HPDE6-E6E7 (cell line): ENCODE measurements around the gene PSMD13.
A peak's percentile ranks its signal among the peaks of the same experiment; 100 is the strongest.

Experiments
- DNase-seq: peaks from one replicate; pipeline ENCODE4 v3.0.0; 2011; ENCODE audit warnings: missing footprints; ENCODE audit errors: extremely low spot score

The PSMD13 gene

DNA sequence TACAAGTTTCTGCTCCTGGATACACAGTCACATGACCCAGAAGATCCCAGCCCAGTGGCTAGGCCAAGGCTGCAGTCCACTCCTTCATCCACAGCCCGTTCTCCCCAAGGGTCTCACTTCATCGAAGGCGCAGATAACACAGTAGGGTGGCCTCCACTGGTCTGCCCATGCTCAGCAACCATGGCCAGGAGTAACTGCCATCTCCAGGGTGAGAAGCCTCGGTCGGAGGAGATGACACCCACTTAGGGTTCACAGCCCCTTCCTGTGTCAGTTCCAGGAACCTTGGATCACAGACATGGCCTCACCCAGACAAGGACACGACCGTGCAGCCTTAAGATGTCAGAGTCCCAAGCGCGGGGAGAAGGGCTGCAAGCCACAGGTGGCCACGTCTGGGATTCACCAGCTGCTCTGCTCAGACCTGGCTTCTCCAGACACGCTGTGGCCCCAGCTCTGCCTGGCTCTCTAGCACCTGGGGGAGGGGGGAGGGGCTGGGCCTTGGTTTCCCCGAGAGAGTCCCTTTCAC is 32.1 kb upstream of the PSMD13 start:
- DNase-seq: no peak

DNA sequence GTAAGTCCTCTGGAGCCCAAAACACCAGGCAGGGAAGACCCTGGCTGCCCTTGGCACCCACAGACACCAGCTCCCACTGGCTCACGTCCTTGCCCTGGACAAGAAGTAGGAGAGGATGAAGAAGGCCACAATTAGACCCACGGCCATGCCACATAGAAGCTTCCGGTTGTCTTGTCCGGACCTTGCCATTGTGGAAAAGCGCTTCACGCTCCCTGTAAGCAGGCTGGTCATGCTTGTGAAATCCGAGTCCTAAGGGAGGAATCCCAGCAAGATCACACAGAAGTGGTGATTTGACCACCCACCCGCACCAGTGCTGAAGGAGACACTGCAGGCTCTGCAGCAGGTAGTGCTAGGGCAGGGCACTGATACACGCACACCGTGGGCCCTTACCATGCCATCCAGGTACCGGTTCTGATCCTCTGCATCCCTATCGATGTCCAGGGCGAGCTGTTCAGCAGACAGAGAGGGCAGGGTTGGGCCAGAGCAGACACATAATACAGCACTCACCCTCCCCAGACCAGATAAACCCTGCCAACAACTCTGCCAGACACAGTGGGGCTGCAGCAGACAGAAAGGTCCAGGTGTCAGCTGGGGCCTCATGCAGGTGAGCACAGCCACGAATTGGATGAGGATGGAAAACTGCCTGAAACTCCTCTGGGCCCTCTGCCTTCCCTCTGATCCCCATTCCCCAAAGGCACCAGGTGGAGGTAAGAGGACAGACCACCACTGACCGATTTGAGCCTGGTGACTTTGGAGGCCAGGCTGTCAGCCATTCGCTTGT is 31.4 kb upstream of the PSMD13 start:
- no peak for DNase-seq

DNA sequence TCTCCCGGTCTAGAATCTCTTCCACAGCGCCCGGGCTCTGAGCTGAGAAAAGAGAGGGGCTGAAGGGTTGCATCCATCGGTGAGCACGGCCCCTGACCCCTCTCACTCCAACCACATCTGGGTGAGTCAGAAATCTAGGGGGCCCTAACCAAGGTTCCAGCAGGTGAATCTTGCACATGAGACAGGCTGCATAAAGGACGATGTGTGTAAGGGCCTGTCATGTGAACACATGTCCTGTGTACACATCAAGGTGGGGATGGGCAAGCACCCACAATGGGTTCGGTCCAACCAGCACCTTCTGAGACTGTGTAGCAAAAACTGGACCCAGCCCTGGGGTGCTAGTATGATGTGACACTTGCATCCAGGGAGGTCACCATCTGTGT is 30.8 kb upstream of the PSMD13 start:
- no peak for DNase-seq

DNA sequence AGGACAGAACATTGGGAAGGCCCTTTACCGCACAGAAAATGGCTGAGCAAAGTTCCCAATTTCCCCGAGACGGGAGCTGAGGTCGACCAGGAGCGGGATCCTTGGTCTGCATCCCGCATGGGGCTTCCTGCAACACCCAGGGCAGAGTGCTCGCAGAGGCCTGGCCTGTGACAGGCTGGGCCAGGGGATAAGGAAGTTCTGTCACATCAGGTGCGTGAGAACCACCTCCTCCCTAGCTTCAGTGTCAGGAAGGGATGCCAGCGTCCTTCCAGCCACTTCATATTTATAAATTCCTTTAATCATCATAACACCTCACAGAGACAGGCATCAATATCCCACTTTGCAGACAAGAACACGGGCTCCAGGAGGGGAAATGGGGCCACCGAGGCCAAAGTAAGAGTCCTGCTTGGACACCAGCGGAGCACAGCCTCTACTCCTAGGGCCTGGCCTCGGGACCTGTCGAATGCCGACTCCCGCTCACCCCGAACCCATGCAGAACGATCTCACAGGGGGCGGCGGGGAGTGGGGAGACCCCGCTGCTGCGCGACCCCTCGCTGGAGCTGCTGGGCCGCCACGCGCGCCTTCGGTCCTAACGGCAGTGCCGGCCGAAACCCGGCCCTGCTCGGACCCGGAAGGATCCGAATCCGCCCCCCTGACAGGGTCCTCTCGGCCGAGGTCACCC is 30.1 kb upstream of the PSMD13 start:
- DNase-seq: no peak

DNA sequence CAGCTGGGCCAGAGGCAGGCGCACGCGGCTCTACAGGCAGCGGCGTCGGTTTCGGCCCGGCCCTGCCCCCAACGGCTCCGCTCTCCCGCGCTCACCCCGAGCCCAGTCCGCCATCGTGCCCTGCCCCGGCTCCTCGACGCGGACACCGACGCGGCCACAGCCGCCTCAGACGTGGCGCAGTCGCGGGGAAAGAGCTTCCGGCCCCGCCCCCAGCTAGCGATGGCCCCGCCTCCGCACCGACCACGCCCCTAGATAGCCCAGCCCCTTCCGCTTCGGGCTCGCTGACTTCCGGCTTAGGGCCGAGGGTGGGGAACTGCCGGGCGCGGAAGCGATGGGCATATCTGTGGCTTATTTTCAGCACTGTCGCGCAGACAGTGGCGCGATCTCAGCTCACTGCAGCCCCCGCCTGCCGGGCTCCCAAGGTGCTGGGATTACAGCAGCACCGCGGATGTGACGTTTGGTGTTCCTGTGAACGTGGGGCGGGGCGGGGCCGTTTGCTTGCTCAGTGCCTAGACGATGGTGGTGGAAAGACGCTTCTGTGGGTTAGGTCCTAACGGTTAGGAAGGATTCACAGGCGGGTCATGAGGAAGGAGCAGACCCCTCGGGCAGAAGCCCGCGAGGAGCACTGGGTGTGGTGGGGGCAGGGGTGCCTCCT is 29.4 kb upstream of the PSMD13 start, which contains the start of the genes BET1L and RIC8A:
Gene BET1L, minus strand, starts transcription at position 192 of the 655 bp plus-strand sequence. Its CDS starts 78 bp downstream, at position 114.
Gene RIC8A, plus strand, starts transcription at position 501 of the 655 bp plus-strand sequence. CDS start 1,147 bp downstream, outside the sequence.
- DNase-seq: peak; percentile 89

DNA sequence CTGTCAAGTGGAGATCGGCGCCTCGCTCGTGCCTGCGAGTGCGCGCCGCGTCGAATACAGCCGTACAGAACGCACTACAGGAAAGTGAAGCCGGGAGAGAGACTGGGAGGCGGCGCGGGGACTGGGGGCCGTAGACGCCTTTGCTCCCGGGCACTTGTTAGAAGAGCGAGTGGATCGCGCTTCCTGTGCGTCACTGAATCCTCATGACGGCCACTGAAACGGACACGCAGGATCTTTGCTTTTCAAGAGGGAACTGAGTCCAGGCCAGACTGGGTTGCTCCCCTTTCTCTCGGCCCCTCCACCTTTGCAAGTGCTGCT is 29.0 kb upstream of the PSMD13 start:
- no peak for DNase-seq

DNA sequence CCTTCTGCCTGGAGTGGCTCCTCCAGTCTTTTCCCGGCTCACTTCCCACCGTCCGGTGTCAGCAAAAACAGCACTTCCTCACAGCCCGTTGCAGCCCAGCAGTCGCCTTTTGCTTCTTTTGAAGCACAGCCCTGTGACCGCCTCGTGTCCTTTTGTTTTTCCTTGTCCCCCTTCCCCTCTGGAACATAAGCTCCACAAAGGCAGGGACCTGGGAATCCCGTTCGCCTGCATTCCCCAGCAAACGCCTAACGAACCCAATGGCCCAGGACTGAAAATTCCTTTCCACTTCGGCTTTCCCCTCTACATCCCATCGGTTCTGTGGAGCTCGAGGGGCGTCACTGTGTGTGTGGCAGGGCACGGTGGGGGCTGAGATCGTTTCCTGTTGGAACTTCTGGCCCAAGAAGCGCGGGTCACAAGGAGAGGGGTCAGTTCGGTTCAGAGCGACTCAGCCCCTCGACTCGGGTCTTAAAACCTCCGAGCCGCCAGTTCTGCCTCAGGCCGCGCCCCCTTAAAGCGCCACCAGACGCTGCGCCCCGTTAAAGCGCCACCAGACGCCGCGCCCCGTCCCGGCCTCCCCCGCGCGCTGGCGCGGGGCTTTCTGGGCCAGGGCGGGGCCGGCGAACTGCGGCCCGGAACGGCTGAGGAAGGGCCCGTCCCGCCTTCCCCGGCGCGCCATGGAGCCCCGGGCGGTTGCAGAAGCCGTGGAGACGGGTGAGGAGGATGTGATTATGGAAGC is 28.4 kb upstream of the PSMD13 start:
- peak; percentile 60 for DNase-seq

DNA sequence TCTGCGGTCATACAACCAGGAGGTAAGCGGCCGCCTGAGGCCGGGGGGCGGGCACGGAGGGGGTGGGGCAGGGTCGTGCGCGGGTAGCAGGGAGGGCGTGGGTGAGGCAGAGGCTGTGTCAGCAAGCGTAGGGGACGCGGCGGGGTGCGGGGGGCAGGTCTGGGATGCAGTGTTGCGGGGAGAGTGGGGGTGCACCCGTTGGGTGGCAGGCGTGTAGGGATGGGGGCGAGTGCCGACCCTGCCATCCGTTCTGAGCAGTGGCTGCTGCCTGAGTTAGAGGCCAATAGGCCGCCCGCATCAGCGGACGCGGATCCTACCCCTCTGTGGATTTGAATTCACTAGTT is 27.9 kb upstream of the PSMD13 start:
- DNase-seq: no peak

DNA sequence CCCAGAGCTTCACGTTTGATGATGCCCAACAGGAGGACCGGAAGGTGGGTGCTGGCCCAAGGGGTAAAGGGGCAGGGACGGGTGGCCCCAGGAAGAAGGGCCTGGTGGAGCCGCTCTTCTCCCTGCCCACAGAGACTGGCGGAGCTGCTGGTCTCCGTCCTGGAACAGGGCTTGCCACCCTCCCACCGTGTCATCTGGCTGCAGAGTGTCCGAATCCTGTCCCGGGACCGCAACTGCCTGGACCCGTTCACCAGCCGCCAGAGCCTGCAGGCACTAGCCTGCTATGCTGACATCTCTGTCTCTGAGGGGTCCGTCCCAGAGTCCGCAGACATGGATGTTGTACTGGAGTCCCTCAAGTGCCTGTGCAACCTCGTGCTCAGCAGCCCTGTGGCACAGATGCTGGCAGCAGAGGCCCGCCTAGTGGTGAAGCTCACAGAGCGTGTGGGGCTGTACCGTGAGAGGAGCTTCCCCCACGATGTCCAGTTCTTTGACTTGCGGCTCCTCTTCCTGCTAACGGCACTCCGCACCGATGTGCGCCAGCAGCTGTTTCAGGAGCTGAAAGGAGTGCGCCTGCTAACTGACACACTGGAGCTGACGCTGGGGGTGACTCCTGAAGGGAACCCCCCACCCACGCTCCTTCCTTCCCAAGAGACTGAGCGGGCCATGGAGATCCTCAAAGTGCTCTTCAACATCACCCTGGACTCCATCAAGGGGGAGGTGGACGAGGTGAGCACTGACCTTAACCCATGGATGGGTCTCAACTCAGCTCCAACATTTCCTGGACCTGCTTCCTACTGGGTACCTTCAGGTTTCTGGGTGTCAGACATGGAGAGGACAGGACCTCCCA is 27.3 kb upstream of the PSMD13 start:
- DNase-seq: no peak

DNA sequence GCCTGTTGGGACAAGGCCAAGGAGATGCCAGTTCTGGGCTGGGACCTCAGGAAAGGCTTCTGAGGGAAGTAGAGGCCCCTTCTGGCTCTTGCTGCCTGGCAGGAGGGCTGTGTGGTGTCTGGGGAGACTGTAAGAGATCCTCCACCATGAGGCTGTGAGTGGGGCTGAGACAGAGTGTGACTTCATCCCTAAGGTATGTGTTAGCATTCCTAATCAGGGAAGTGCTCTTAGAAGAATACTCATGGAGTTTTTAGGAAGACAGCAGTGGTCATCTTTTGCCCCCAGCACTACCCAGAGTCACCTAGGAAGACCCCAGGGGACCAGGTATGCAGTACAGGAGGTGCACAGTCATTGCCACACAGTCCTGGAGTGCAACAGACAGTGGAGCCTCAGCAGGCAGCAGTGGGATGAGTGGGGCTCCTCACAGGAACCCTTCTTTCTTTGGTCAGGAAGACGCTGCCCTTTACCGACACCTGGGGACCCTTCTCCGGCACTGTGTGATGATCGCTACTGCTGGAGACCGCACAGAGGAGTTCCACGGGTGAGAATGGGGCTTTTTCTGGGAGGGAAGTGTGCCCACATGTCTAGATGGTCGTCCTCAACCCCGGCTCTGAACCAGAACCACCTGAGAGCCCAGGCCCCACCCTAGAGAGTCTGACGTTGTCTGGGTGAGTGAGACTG is 26.5 kb upstream of the PSMD13 start:
- DNase-seq: no peak

DNA sequence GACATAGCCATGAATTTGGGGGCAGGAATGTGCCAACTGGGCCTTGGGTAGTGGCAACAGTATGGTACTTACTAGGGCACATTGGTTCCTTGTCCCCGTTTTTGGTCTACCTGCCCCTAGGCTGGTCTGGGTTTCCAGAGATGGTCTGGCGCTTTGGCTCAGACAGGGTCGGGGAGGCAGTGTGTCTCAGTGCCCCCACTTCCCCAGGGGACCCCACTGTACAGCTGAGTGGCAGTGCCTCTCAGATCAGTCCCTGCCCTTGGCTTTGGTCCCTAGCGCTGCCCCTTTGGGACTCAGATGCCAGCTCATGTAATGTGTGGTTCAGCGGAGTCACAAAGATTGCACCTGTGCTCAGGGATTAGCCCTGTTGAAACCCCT is 26.0 kb upstream of the PSMD13 start:
- DNase-seq: no peak

DNA sequence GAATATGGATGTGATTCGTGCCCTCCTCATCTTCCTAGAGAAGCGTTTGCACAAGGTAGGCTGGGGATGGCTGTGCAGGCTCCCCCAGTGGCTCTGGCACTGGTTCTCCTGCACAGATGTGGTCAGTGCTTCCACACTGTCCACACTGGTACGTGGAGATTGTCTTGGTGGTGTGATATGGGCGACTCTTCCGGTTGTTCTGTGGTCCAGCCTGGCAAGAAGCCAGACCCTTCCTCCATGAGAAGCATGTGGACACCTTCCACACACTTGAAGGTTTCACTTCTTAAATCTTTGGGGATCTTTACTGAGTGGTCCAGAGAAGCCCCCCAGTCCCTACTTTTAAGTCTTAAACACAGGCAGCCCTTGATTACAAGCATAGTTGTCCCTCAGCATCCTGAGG is 25.5 kb upstream of the PSMD13 start:
- no peak for DNase-seq

DNA sequence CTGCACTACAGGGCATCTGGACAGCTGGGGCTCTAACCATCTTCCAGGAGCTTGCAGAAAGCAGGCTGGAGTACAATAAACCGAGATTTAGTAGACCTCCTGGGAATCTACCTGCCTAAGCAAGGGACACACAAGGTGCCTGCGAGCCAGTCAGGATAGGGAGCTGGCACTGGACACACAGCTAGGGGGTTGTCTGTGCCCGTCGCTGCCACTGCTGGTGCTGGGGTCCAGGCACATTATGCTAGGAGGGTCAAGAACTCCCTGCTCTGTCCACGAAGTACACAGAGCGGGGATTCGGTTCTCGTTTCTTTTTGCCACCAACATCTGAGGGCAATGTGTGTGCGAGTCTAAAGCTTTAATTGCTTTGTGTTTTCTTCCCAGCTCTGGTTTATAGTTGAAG is 25.0 kb upstream of the PSMD13 start:
- no peak for DNase-seq

DNA sequence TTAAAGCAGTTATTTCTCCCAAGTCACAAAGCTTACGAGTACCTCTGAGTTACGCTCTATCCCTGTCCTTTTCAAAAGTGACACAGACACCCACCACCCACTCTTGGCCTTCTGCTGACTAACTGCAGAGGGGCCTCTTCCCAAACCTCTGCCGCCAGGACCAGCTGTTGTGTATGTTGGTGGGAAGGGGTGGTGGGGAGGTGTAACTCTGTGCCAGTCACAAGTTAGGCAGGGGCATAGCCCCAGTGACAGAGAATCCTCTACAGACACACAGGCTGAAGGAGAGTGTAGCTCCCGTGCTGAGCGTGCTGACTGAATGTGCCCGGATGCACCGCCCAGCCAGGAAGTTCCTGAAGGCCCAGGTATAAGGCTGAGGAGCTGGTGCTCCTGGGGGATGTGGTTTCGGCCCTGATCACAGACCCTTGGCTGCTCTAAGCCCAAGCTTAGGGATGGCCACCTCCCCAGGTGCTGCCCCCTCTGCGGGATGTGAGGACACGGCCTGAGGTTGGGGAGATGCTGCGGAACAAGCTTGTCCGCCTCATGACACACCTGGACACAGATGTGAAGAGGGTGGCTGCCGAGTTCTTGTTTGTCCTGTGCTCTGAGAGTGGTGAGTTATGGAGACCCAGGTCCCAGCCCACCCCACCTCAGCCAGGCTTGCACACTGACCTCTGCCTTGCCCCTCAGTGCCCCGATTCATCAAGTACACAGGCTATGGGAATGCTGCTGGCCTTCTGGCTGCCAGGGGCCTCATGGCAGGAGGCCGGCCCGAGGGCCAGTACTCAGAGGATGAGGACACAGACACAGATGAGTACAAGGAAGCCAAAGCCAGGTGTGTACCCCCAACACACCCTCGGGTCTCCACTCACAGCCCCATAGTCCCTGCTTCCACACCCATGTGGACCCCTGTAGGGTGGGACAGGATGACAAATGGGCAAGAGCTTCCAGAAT is 24.4 kb upstream of the PSMD13 start:
- no peak for DNase-seq

DNA sequence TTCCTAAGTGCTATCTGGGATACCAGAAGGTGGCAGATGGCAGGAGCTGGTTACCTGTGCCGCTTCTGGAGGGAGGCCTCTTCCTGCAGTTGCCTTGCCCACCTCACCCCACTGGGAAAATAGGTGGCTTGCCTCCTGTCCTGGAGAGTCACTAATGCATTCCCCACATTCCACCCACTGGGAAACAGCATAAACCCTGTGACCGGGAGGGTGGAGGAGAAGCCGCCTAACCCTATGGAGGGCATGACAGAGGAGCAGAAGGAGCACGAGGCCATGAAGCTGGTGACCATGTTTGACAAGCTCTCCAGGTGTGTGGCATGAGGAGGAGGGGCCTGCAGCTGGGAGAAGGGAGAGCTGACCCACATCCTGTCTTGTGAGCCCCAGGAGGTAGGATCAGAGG is 23.7 kb upstream of the PSMD13 start:
- DNase-seq: no peak

DNA sequence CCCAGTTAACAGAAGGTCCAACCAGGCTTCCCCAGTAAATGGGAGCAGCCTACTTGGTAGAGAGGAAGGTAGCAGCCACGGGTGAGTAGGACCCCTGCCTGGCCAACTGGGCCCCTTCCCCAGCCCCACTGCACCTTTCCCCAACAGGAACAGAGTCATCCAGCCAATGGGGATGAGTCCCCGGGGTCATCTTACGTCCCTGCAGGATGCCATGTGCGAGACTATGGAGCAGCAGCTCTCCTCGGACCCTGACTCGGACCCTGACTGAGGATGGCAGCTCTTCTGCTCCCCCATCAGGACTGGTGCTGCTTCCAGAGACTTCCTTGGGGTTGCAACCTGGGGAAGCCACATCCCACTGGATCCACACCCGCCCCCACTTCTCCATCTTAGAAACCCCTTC is 22.7 kb upstream of the PSMD13 start:
- DNase-seq: no peak

DNA sequence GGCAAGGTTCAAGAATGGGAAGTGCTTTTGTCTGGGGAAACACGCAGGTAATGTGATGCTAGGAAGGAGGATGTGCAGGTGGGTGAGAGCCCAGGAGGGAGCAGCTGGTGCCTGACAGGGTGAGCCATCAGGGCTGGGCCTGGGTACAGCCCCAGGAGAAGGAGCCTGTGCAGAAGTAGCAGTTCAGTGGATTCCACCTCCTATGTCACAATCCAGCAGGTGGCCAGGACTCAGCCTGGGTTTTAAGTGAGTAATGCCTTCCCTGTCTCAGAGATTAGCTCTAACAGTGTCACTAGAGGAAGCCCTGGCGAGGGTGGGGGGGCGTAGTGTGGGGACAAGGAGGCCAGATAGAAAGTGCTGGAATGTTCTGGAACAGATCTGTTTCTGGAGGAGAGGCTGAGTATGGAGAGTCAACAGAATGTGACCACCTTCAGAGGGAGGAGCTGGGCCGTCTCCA is 21.2 kb upstream of the PSMD13 start:
- DNase-seq: no peak

DNA sequence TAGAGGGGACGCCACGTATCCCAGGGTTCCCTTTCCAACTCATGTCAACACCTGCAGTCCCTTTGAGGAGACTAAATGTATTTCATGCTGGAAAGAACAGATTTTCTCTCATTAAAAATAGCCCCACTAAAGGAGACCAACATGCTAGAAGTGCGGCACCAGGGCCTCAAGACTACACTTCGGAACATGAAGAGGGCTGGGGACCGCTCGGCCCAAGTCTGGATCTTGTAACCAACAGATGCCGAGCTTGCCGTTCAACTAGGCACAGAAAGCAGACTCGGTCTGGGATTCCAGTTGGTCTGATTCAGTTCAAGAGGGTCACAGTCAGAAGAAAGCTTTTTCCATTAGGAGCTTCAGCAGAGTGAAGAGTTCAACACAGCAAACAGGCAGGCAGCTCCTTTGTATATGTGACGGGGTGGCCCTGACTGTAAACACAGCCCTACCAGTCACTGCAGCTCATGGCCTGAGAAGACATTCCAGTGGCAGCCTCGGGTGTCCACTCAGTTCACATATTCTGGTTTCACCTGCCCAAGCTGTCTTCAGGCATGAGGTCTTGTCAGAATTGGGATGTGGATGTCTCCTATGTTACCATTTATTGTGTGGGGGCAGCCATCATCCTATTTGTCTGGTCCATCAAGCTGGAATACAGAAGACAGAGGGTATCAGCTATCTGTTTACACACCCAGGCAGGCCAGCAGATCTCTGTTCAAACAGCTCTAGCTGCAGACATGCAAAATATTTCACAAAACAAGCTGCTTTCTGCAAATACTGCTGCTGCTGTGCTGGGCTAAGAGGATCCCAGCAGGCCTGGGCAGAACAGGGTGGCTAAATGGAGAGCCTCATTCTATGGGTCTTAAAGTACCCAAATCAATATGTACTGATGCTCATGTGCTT is 20.4 kb upstream of the PSMD13 start:
- DNase-seq: no peak
